Natural killer cell (primary cell): ENCODE data around the gene ALG14. TPM values are rescaled to one million over a fixed set of nuclear protein-coding genes. Genes with fewer than 3 reads are reported as not detected.
"Not testable (repeated sequence)": the region's sequence is repeated elsewhere in the genome, so short reads cannot be mapped to it uniquely, and the experiment has no call there.

ENCODE experiments used
- ATAC-seq, 3 donors: fragments of 150-1000 bp in 2 of 3; fragments of 200-7000 bp in 1 of 3; cut with Tn5 transposase; 1 replicate in 1 of 3; 2 replicates in 2 of 3; pipeline ENCODE4 v1.10.0; 2021; ENCODE audit warnings: mild to moderate bottlenecking in 2 of 3, moderate library complexity in 2 of 3
- DNase-seq, 2 donors: peaks; one replicate each; pipeline versions ENCODE4 v3.0.0 to v3.0.0-alpha.2; 2013 to 2021; ENCODE audit warnings: mixed read lengths in 1 of 2
- H3K27ac ChIP-seq: one replicate; pipeline ENCODE4 v1.5.1; 2013; ENCODE audit warnings: mild to moderate bottlenecking, low read length
- H3K27me3 ChIP-seq: one replicate; pipeline ENCODE4 v1.6.1; 2013; ENCODE audit warnings: low read length; ENCODE audit not compliant: control insufficient read depth, insufficient read depth
- H3K36me3 ChIP-seq: one replicate; pipeline ENCODE4 v1.6.1; 2013; ENCODE audit warnings: low read length; ENCODE audit not compliant: control insufficient read depth, insufficient read depth
- H3K4me1 ChIP-seq: one replicate; pipeline ENCODE4 v1.6.1; 2013; ENCODE audit warnings: low read length; ENCODE audit not compliant: control insufficient read depth, insufficient read depth
- H3K4me3 ChIP-seq: one replicate; pipeline ENCODE4 v1.5.1; 2013; ENCODE audit warnings: low read length
- H3K9me3 ChIP-seq: one replicate; pipeline ENCODE4 v1.6.1; 2013; ENCODE audit warnings: low read length; ENCODE audit not compliant: control insufficient read depth, insufficient read depth
- H3K27ac Mint-ChIP-seq, 2 donors: one replicate each; pipeline ENCODE4 v1.8.0; 2022; ENCODE audit warnings: mild to moderate bottlenecking in 2 of 2, mixed read lengths in 2 of 2, moderate library complexity in 1 of 2
- H3K27me3 Mint-ChIP-seq, 2 donors: one replicate each; pipeline ENCODE4 v1.8.0; 2022; ENCODE audit warnings: low read depth in 2 of 2, mixed read lengths in 2 of 2
- H3K36me3 Mint-ChIP-seq: one replicate; pipeline ENCODE4 v1.8.0; 2022; ENCODE audit warnings: mixed read lengths
- H3K4me1 Mint-ChIP-seq, 2 donors: one replicate each; pipeline ENCODE4 v1.8.0; 2022; ENCODE audit warnings: mixed read lengths in 2 of 2
- H3K4me3 Mint-ChIP-seq: one replicate; pipeline ENCODE4 v1.8.0; 2022; ENCODE audit warnings: mild to moderate bottlenecking, moderate library complexity, mixed read lengths
- H3K9me3 Mint-ChIP-seq, 2 donors: one replicate each; pipeline ENCODE4 v1.8.0; 2022; ENCODE audit warnings: mixed read lengths in 2 of 2
- CTCF ChIP-seq: fragments of 200-600 bp; IDR thresholded peaks from one replicate; pipeline ENCODE4 v1.8.0; 2022; ENCODE audit warnings: antibody characterized with exemption
- WGBS: methylation state at CpG from one replicate; pipeline ENCODE4 v1.1.7; 2013; ENCODE audit warnings: missing lambda C conversion rate; ENCODE audit not compliant: insufficient coverage; 5-methylcytosine and 5-hydroxymethylcytosine counted together
- intact Hi-C: fragments of 100-400 bp; cut with micrococcal nuclease; formaldehyde crosslinking; loops from one replicate; pipeline ENCODE4 v1.14.2; 2022
- total RNA-seq, 4 donors: library from RNA; stranded (reverse); fragments of 120-200 nt in 1 of 4; gene quantifications; one replicate each; pipeline versions ENCODE4 v1.2.3 to v1.2.4, GENCODE V29; 2013 to 2022

ALG14 gene
- total RNA-seq, 3 donors from 2014 or later (not counting 1 experiment from before 2014, with no cell fraction given): 0.48 to 2.3 (median 1.1) TPM

GRCh38 chr1:94998748-94999147, 74.0 kb downstream of the ALG14 start:
- Mint-ChIP-seq H3K27me3 (no peaks in the 10 kb centered on the region), H3K4me1 (no peaks in the 10 kb centered on the region), H3K27ac (no peak overlapping the region), H3K9me3 (no peaks in the 10 kb centered on the region), H3K4me3 (no peak overlapping the region), H3K36me3 (no peaks in the 10 kb centered on the region)
- Histone ChIP-seq H3K27ac (no peak overlapping the region), H3K36me3 (no peaks in the 10 kb centered on the region), H3K27me3 (no peaks in the 10 kb centered on the region), H3K9me3 (no peaks in the 10 kb centered on the region), H3K4me3 (no peak overlapping the region), H3K4me1 (no peaks in the 10 kb centered on the region)
- ATAC-seq (no peak), DNase-seq (no peak)
- 97% methylated on average over 2 of the region's 2 CpGs for WGBS
- intact Hi-C loops: no loop called here
- TF ChIP-seq CTCF: no peak

GRCh38 chr1:94998114-94998513, 74.6 kb downstream of the ALG14 start:
- Histone ChIP-seq H3K4me3 (no peak overlapping the region), H3K36me3 (no peaks in the 10 kb centered on the region), H3K4me1 (no peaks in the 10 kb centered on the region), H3K27me3 (no peaks in the 10 kb centered on the region), H3K27ac (no peak overlapping the region), H3K9me3 (no peaks in the 10 kb centered on the region)
- Mint-ChIP-seq H3K9me3 (no peaks in the 10 kb centered on the region), H3K36me3 (no peaks in the 10 kb centered on the region), H3K27me3 (no peaks in the 10 kb centered on the region), H3K4me3 (no peak overlapping the region), H3K4me1 (no peaks in the 10 kb centered on the region), H3K27ac (no peak overlapping the region)
- DNase-seq: no peak
- no peak for ATAC-seq
- intact Hi-C loops: no loop called here
- no peak for TF ChIP-seq CTCF
- 98% methylated on average over 3 of the region's 3 CpGs for WGBS

- H3K27ac ChIP-seq, H3K36me3 ChIP-seq, H3K4me3 Mint-ChIP-seq, H3K9me3 Mint-ChIP-seq, ATAC-seq, H3K36me3 Mint-ChIP-seq, H3K4me3 ChIP-seq, intact Hi-C loops, DNase-seq, H3K27me3 ChIP-seq, H3K27me3 Mint-ChIP-seq, H3K9me3 ChIP-seq, H3K27ac Mint-ChIP-seq, H3K4me1 Mint-ChIP-seq, H3K4me1 ChIP-seq: not testable (repeated sequence)
- 94% methylated on average over 6 of the region's 6 CpGs for WGBS
These were observed 77.2 kb downstream of the ALG14 start for GRCh38 chr1:94995536-94995935.

- DNase-seq: no peak
- intact Hi-C loops: no loop called here
- H3K36me3 ChIP-seq: no peaks in the 10 kb centered on the region
- no CpG with 5 or more reads among the region's 2 CpGs for WGBS
- H3K4me1 ChIP-seq: no peaks in the 10 kb centered on the region
- ATAC-seq: no peak
- no peaks in the 10 kb centered on the region for H3K4me1 Mint-ChIP-seq
- no peak overlapping the region for H3K4me3 Mint-ChIP-seq
- H3K27me3 Mint-ChIP-seq: no peaks in the 10 kb centered on the region
- H3K9me3 Mint-ChIP-seq: no peaks in the 10 kb centered on the region
- TF ChIP-seq CTCF: no peak
- H3K9me3 ChIP-seq: no peaks in the 10 kb centered on the region
- no peaks in the 10 kb centered on the region for H3K27me3 ChIP-seq
- no peak overlapping the region for H3K27ac ChIP-seq
- H3K27ac Mint-ChIP-seq: no peak overlapping the region
- H3K36me3 Mint-ChIP-seq: no peaks in the 10 kb centered on the region
- H3K4me3 ChIP-seq: no peak overlapping the region
These were observed 77.9 kb downstream of the ALG14 start for GRCh38 chr1:94994805-94995204.
